HepG2 (cell line): ENCODE measurements around the gene XCR1. TPM values are rescaled to one million over a fixed set of nuclear protein-coding genes. Genes with fewer than 3 reads are reported as not detected.

ENCODE experiments used
- ATAC-seq: fragments of 200-7000 bp; cut with Tn5 transposase; 3 replicates; pipeline ENCODE4 v1.9.1; 2020; ENCODE audit warnings: mild to moderate bottlenecking, moderate library complexity
- BruUV-seq: library from RNA; stranded (reverse); fragments of 400-500 nt; replicated peaks from 2 replicates; lab custom pipeline; 2021; lab: Mats Ljungman, UMichigan
- CTCF ChIA-PET: fragments of 300-600 bp; formaldehyde crosslinking; extraction: SDS; loops from one replicate; lab custom pipeline; 2021; ENCODE audit warnings: low total read pairs, inconsistent platforms, low intra/inter-chr PET ratio; lab: Yijun Ruan, JAX
- POLR2A ChIA-PET: fragments of 350-600 bp; sonication (Branson Sonifier 250); formaldehyde crosslinking; loops from one replicate; lab custom pipeline; 2020; ENCODE audit warnings: antibody characterized with exemption, inconsistent platforms; lab: Yijun Ruan, JAX
- DNase-seq: peaks from one replicate; pipeline ENCODE4 v3.0.0-alpha.2; 2015; ENCODE audit warnings: low spot score
- FAIRE-seq: peaks from 3 replicates; lab custom pipeline; 2011; peaks lifted over from hg19 to GRCh38; lab: Jason Lieb, UNC
- H2AFZ ChIP-seq: one replicate; pipeline ENCODE4 v1.6.1; 2011; ENCODE audit warnings: low read length, inconsistent platforms
- H3K27ac ChIP-seq: fragments of 300-600 bp; 3 replicates; pipeline ENCODE4 v1.8.0; 2011; ENCODE audit warnings: mixed run types, mild to moderate bottlenecking, mixed read lengths, low read length, inconsistent platforms; ENCODE audit not compliant: insufficient read depth; ENCODE audit errors: extremely low read length
- H3K27me3 ChIP-seq, 2 experiments: fragments of 200-600 bp in 1 of 2; 2 replicates in 1 of 2; 3 replicates in 1 of 2; pipeline versions ENCODE4 v1.6.0 to v1.8.0; 2011; ENCODE audit warnings: low read length in 2 of 2, mild to moderate bottlenecking in 2 of 2, moderate library complexity in 2 of 2, inconsistent platforms in 1 of 2; ENCODE audit not compliant: insufficient read depth in 2 of 2, control insufficient read depth in 1 of 2
- H3K36me3 ChIP-seq, 2 experiments: fragments of 200-600 bp in 1 of 2; replicated peaks in 1 of 2; 2 replicates in 1 of 2; 3 replicates in 1 of 2; pipeline versions ENCODE4 v1.5.1 to v1.8.0; 2011; ENCODE audit warnings: low read length in 2 of 2, inconsistent platforms in 1 of 2; ENCODE audit not compliant: insufficient read depth in 2 of 2, control insufficient read depth in 1 of 2
- H3K4me1 ChIP-seq: 2 replicates; pipeline ENCODE4 v1.5.1; 2012; ENCODE audit warnings: low read length, inconsistent platforms; ENCODE audit not compliant: insufficient read depth
- H3K4me2 ChIP-seq: 2 replicates; pipeline ENCODE4 v1.6.0; 2011; ENCODE audit warnings: low read depth, low read length, inconsistent platforms
- H3K4me3 ChIP-seq, 3 experiments: fragments of 200-600 bp in 1 of 3; sonication (generic), shearing (Covaris generic) in 1 of 3; replicated peaks in 1 of 3; 2 replicates each; pipeline ENCODE4 v1.5.1; 2011 to 2016; ENCODE audit warnings: low read length in 3 of 3, inconsistent platforms in 2 of 3, low read depth in 2 of 3, mild to moderate bottlenecking in 2 of 3, control low read depth in 1 of 3, mixed read lengths in 1 of 3; ENCODE audit not compliant: insufficient read depth in 1 of 3
- H3K79me2 ChIP-seq: one replicate; pipeline ENCODE4 v1.6.1; 2011; ENCODE audit warnings: low read length, inconsistent platforms; ENCODE audit not compliant: insufficient read depth
- H3K9ac ChIP-seq: 2 replicates; pipeline ENCODE4 v1.6.0; 2011; ENCODE audit warnings: mild to moderate bottlenecking, low read depth, low read length, inconsistent platforms; ENCODE audit not compliant: insufficient read depth
- H3K9me3 ChIP-seq: 2 replicates; pipeline ENCODE4 v1.5.1; 2012; ENCODE audit warnings: mild to moderate bottlenecking, low read length
- H4K20me1 ChIP-seq: 2 replicates; pipeline ENCODE4 v1.6.0; 2011; ENCODE audit warnings: inconsistent platforms, mild to moderate bottlenecking, low read length, moderate library complexity; ENCODE audit not compliant: insufficient read depth
- ARID3A ChIP-seq: IDR thresholded peaks from 2 replicates; pipeline ENCODE4 v1.6.1; 2012; ENCODE audit warnings: low read depth, low read length, improper control_type of control experiment
- CBFB ChIP-seq: sonication (generic); formaldehyde crosslinking; IDR thresholded peaks from 2 replicates; pipeline ENCODE4 v1.4.0; 2020; ENCODE audit warnings: missing genetic modification reagents
- GATAD2A ChIP-seq: IDR thresholded peaks from 2 replicates; pipeline ENCODE4 v1.6.1; 2016
- NR2C2 ChIP-seq: sonication (generic); formaldehyde crosslinking; IDR thresholded peaks from 2 replicates; pipeline ENCODE4 v1.4.0; 2020; ENCODE audit warnings: missing genetic modification reagents, mild to moderate bottlenecking, moderate library complexity, borderline replicate concordance
- PPARG ChIP-seq: conservative IDR thresholded peaks from 2 replicates; pipeline ENCODE4 v1.6.1; 2016; ENCODE audit warnings: missing biosample characterization, missing genetic modification reagents
- REL ChIP-seq: sonication (generic); formaldehyde crosslinking; conservative IDR thresholded peaks from 2 replicates; pipeline ENCODE4 v1.8.0; 2022; ENCODE audit warnings: mild to moderate bottlenecking, missing genetic modification reagents, moderate library complexity
- SMARCC2 ChIP-seq: fragments of 450-650 bp; IDR thresholded peaks from 2 replicates; pipeline ENCODE4 v1.6.1; 2017; ENCODE audit warnings: antibody characterized with exemption, mild to moderate bottlenecking
- TBX2 ChIP-seq: sonication (generic); formaldehyde crosslinking; IDR thresholded peaks from 2 replicates; pipeline ENCODE4 v1.5.0; 2020; ENCODE audit warnings: missing genetic modification reagents, mild to moderate bottlenecking, borderline replicate concordance
- ZBTB7B ChIP-seq: sonication (generic); formaldehyde crosslinking; IDR thresholded peaks from 2 replicates; pipeline ENCODE4 v1.4.0; 2020; ENCODE audit warnings: missing genetic modification reagents
- ZNF235 ChIP-seq: sonication (generic); formaldehyde crosslinking; IDR thresholded peaks from 2 replicates; pipeline ENCODE4 v1.8.1; 2023; ENCODE audit warnings: mild to moderate bottlenecking, missing genetic modification reagents, borderline replicate concordance
- ZNF24 ChIP-seq: fragments of 450-650 bp; IDR thresholded peaks from 2 replicates; pipeline ENCODE4 v1.6.1; 2017; ENCODE audit warnings: antibody characterized with exemption, mild to moderate bottlenecking
- ZNF318 ChIP-seq: sonication (generic); formaldehyde crosslinking; IDR thresholded peaks from 2 replicates; pipeline ENCODE4 v1.4.0; 2020; ENCODE audit warnings: mild to moderate bottlenecking, missing genetic modification reagents
- ZNF367 ChIP-seq: sonication (generic); formaldehyde crosslinking; IDR thresholded peaks from 2 replicates; pipeline ENCODE4 v1.4.0; 2020; ENCODE audit warnings: missing genetic modification reagents, borderline replicate concordance
- ZNF788 ChIP-seq: sonication (generic); formaldehyde crosslinking; IDR thresholded peaks from 2 replicates; pipeline ENCODE4 v1.5.0; 2020; ENCODE audit warnings: mild to moderate bottlenecking, missing genetic modification reagents, borderline replicate concordance
- WGBS: methylation state at CpG from one replicate; pipeline ENCODE4 v1.1.6; 2017; ENCODE audit warnings: low lambda C conversion rate; 5-methylcytosine and 5-hydroxymethylcytosine counted together
- in situ Hi-C: cut with HindIII; loops from 2 replicates; pipeline ENCODE4 v1.10.0; 2017; ENCODE audit warnings: low pct_unique_long_range_greater_than_20kb; ENCODE audit not compliant: extremely low pct_ligation_motif_present
- intact Hi-C: fragments of 100-400 bp; cut with micrococcal nuclease; formaldehyde crosslinking; loops from one replicate; pipeline ENCODE4 v1.10.0; 2022; ENCODE audit not compliant: unreplicated experiment
- polyA plus RNA-seq, 8 experiments: library from polyadenylated mRNA; depleted of rRNA in 3 of 8; stranded (reverse) in 7 of 8; unstranded in 1 of 8; fragments of >200 nt; fragmentation: Illumina TruSeq in 4 of 8; extraction: Trizol in 4 of 8; gene quantifications; 2 replicates each; pipeline versions ENCODE4 v1.2.1 to v1.2.3, GENCODE V29; 2011 to 2016; ENCODE audit warnings: low read depth in 4 of 8, missing spikeins in 1 of 8, mixed read lengths in 1 of 8; ENCODE audit not compliant: insufficient read depth in 1 of 8
- total RNA-seq, 5 experiments: library from RNA; depleted of rRNA; stranded (reverse); fragments of >200 nt; fragmentation: Illumina TruSeq; extraction: Trizol; gene quantifications; 2 replicates each; pipeline ENCODE4 v1.2.3, GENCODE V29; 2016; ENCODE audit warnings: low read depth in 1 of 5

The XCR1 gene
- total and polyA plus RNA-seq, 2 of the 13 experiments (the other 11 are each of a cell fraction or from before 2014, with no cell fraction given) = not detected

GRCh38 chr3:46029953-46030543 lies 2.8 kb upstream of the XCR1 start (continued):
- no peak for TF ChIP-seq ZNF318 (CRISPR knock-in tag)

GRCh38 chr3:46027736-46028397 lies 584 bp upstream of the XCR1 start:
- POLR2A ChIA-PET = no interaction called here
- H3K9me3 ChIP-seq = peaks cover 7% of the 10 kb centered on the region
- H3K4me3 ChIP-seq = no peak overlapping the region
- no peaks in the 10 kb centered on the region for H4K20me1 ChIP-seq
- H3K27ac ChIP-seq = no peak overlapping the region
- DNase-seq (no peak), ATAC-seq (no peak), FAIRE-seq (no peak)
- H3K36me3 ChIP-seq = no peaks in the 10 kb centered on the region
- intact Hi-C loops = no loop called here
- no peak overlapping the region for H3K4me2 ChIP-seq
- in situ Hi-C loops = no loop called here
- H3K9ac ChIP-seq = no peak overlapping the region
- CTCF ChIA-PET = no interaction called here
- H3K27me3 ChIP-seq = no peaks in the 10 kb centered on the region
- peaks cover 17% of the 10 kb centered on the region for H3K4me1 ChIP-seq
- H3K79me2 ChIP-seq = no peaks in the 10 kb centered on the region
- BruUV-seq = no TSS peak
- 20% methylated on average over 6 of the region's 6 CpGs for WGBS
- no peak overlapping the region for H2AFZ ChIP-seq
- TF ChIP-seq SMARCC2 = no peak
- no peak for TF ChIP-seq ZBTB7B
- no peak for TF ChIP-seq GATAD2A (CRISPR knock-in tag)
- TF ChIP-seq ZNF235 (CRISPR knock-in tag) = no peak
- TF ChIP-seq ARID3A = no peak
- no peak for TF ChIP-seq ZNF788 (CRISPR knock-in tag)
- no peak for TF ChIP-seq PPARG (CRISPR knock-in tag)
- TF ChIP-seq TBX2 (CRISPR knock-in tag) = no peak
- no peak for TF ChIP-seq REL (CRISPR knock-in tag)
- no peak for TF ChIP-seq ZNF24
- no peak for TF ChIP-seq NR2C2
- no peak for TF ChIP-seq ZNF367
- no peak for TF ChIP-seq CBFB
